HepG2 (cell line): ENCODE measurements around the gene ARHGAP33. TPM values are rescaled to one million over a fixed set of nuclear protein-coding genes. Genes with fewer than 3 reads are reported as not detected.

Experiments used
- ATF1 ChIP-seq: IDR thresholded peaks from 2 replicates; pipeline ENCODE4 v1.6.1; 2016; ENCODE audit warnings: mild to moderate bottlenecking, control low read depth
- CHCHD3 ChIP-seq: sonication (generic); formaldehyde crosslinking; IDR thresholded peaks from 2 replicates; pipeline ENCODE4 v1.8.0; 2022; ENCODE audit warnings: mild to moderate bottlenecking, missing genetic modification reagents, moderate library complexity
- HCFC1 ChIP-seq: fragments of 150-350 bp; IDR thresholded peaks from 2 replicates; pipeline ENCODE4 v1.6.1; 2014; ENCODE audit warnings: low read depth, low read length
- KMT2B ChIP-seq: IDR thresholded peaks from 2 replicates; pipeline ENCODE4 v1.6.1; 2016; ENCODE audit warnings: missing genetic modification reagents, missing compliant biosample characterization
- MED1 ChIP-seq: sonication (generic); formaldehyde crosslinking; IDR thresholded peaks from 2 replicates; pipeline ENCODE4 v1.4.0; 2020; ENCODE audit warnings: missing genetic modification reagents
- MYC ChIP-seq: sonication (generic); formaldehyde crosslinking; IDR thresholded peaks from 2 replicates; pipeline ENCODE4 v1.9.0; 2021; ENCODE audit warnings: missing genetic modification reagents, borderline replicate concordance
- ONECUT2 ChIP-seq: sonication (generic); formaldehyde crosslinking; IDR thresholded peaks from 2 replicates; pipeline ENCODE4 v1.4.0; 2020; ENCODE audit warnings: missing genetic modification reagents
- RAD21 ChIP-seq: fragments of 450-650 bp; formaldehyde crosslinking; IDR thresholded peaks from 2 replicates; pipeline ENCODE4 v1.5.0; 2020; ENCODE audit warnings: mild to moderate bottlenecking
- SMAD3 ChIP-seq: sonication (generic); formaldehyde crosslinking; IDR thresholded peaks from 2 replicates; pipeline ENCODE4 v1.4.0; 2020; ENCODE audit warnings: missing genetic modification reagents
- SP1 ChIP-seq, 2 experiments: fragments of 450-650 bp in 1 of 2; sonication (generic) in 1 of 2; formaldehyde crosslinking in 1 of 2; IDR thresholded peaks; 2 replicates each; pipeline versions ENCODE4 v1.4.0 to v1.6.1; 2016 to 2020; ENCODE audit warnings: missing genetic modification reagents in 1 of 2
- SP5 ChIP-seq: IDR thresholded peaks from 2 replicates; pipeline ENCODE4 v1.6.1; 2016; ENCODE audit warnings: low read depth, borderline replicate concordance
- SRSF1 ChIP-seq: fragments of 200-400 bp; formaldehyde crosslinking; optimal IDR thresholded peaks from 2 replicates; pipeline ENCODE3; 2017; ENCODE audit warnings: mild to moderate bottlenecking, low read depth, low read length, moderate library complexity
- ZBTB43 ChIP-seq: sonication (generic); formaldehyde crosslinking; conservative IDR thresholded peaks from 2 replicates; pipeline ENCODE4 v1.4.0; 2020; ENCODE audit warnings: missing genetic modification reagents
- ZFY ChIP-seq: sonication (generic); formaldehyde crosslinking; IDR thresholded peaks from 2 replicates; pipeline ENCODE4 v1.4.0; 2020; ENCODE audit warnings: missing genetic modification reagents
- ZNF510 ChIP-seq: sonication (generic); formaldehyde crosslinking; IDR thresholded peaks from 2 replicates; pipeline ENCODE4 v1.4.0; 2020; ENCODE audit warnings: low read depth, mild to moderate bottlenecking, missing genetic modification reagents
- ZNF550 ChIP-seq: sonication (generic); formaldehyde crosslinking; IDR thresholded peaks from 2 replicates; pipeline ENCODE4 v1.4.0; 2020; ENCODE audit warnings: mild to moderate bottlenecking, missing genetic modification reagents, borderline replicate concordance
- polyA plus RNA-seq, 8 experiments: library from polyadenylated mRNA; depleted of rRNA in 3 of 8; stranded (reverse) in 7 of 8; unstranded in 1 of 8; fragments of >200 nt; fragmentation: Illumina TruSeq in 4 of 8; extraction: Trizol in 4 of 8; gene quantifications; 2 replicates each; pipeline versions ENCODE4 v1.2.1 to v1.2.3, GENCODE V29; 2011 to 2016; ENCODE audit warnings: low read depth in 4 of 8, missing spikeins in 1 of 8, mixed read lengths in 1 of 8; ENCODE audit not compliant: insufficient read depth in 1 of 8
- total RNA-seq, 5 experiments: library from RNA; depleted of rRNA; stranded (reverse); fragments of >200 nt; fragmentation: Illumina TruSeq; extraction: Trizol; gene quantifications; 2 replicates each; pipeline ENCODE4 v1.2.3, GENCODE V29; 2016; ENCODE audit warnings: low read depth in 1 of 5
- TF ChIP-seq, protein P1 (sequence below): sonication (generic); formaldehyde crosslinking; IDR thresholded peaks from 2 replicates; pipeline ENCODE4 v1.4.0; 2020; ENCODE audit warnings: missing genetic modification reagents
- TF ChIP-seq, protein P2 (sequence below): sonication (generic); formaldehyde crosslinking; IDR thresholded peaks from 2 replicates; pipeline ENCODE4 v1.8.0; 2022; ENCODE audit warnings: missing genetic modification reagents, mild to moderate bottlenecking, inconsistent platforms, borderline replicate concordance
- TF ChIP-seq, protein P3 (sequence below): IDR thresholded peaks from 2 replicates; pipeline ENCODE4 v1.6.1; 2016
- TF ChIP-seq, protein P4 (sequence below): sonication (generic); formaldehyde crosslinking; IDR thresholded peaks from 2 replicates; pipeline ENCODE4 v1.5.1; 2020; ENCODE audit warnings: missing genetic modification reagents, mild to moderate bottlenecking, borderline replicate concordance

Gene ARHGAP33
- total and polyA plus RNA-seq, 2 of the 13 experiments (the other 11 are each of a cell fraction or from before 2014, with no cell fraction given): 1.3 to 2.7 TPM

DNA sequence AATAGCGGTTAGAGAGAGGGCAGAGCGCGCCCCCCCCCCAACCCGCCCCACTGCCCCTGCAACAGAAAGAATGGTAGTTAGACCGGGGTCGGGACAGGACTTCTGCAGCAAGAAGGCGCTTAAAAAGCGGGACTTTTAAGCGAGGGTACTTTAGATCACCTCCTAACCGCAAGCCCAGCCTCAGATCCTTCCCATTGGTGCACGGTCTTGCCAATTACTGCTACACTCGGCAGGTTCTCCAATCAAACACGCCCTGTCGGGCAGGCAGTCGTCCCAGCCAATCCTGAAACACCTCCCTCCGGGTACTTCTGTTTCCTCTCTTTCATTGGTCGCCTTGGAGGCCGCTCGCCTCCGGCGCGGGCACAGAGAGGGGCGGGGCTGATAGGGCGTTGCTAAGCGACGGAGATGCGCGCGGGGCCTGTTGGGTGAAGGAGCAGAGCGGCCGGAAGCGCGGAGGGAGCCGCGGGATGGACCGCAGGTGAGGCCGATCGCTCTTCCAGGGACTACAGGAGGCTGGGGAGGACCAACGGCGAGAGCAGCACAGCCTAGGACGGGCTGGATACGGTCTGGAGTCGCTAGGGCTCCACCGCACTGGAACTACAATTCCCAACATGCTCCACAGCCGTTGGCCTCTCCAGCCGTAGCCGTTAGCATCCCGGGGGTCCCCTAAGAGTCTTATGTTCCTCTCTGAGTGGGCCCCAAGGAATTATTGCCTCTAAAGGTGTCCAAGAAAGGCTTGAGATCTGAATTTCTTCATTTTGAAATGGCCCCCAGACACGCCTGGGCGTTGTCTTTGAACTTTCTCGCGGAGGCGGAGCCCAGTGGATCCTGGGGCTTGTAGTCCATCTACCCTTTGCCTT, 17.4 kb upstream of the ARHGAP33 start, which contains the start of gene PROSER3 (continued):
- peak; percentile 59; the same call in 1 of the 2 replicates for TF ChIP-seq SP5 (CRISPR knock-in tag)
- TF ChIP-seq SP1 (IDR thresholded peaks at IDR 0.05): no peak
- peak; percentile 72 for TF ChIP-seq SP1 (CRISPR knock-in tag; IDR thresholded peaks at IDR 0.05)
- TF ChIP-seq ZNF510: 0 out of 2 replicates have a peak, but pooled peaks have one; percentile 29
- TF ChIP-seq, protein P1, sequence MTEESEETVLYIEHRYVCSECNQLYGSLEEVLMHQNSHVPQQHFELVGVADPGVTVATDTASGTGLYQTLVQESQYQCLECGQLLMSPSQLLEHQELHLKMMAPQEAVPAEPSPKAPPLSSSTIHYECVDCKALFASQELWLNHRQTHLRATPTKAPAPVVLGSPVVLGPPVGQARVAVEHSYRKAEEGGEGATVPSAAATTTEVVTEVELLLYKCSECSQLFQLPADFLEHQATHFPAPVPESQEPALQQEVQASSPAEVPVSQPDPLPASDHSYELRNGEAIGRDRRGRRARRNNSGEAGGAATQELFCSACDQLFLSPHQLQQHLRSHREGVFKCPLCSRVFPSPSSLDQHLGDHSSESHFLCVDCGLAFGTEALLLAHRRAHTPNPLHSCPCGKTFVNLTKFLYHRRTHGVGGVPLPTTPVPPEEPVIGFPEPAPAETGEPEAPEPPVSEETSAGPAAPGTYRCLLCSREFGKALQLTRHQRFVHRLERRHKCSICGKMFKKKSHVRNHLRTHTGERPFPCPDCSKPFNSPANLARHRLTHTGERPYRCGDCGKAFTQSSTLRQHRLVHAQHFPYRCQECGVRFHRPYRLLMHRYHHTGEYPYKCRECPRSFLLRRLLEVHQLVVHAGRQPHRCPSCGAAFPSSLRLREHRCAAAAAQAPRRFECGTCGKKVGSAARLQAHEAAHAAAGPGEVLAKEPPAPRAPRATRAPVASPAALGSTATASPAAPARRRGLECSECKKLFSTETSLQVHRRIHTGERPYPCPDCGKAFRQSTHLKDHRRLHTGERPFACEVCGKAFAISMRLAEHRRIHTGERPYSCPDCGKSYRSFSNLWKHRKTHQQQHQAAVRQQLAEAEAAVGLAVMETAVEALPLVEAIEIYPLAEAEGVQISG: peak; percentile 77
- 0 out of 2 replicates have a peak, but pooled peaks have one; percentile 58 for TF ChIP-seq ZBTB43
- TF ChIP-seq SMAD3: peak; percentile 24; the same call in 1 of the 2 replicates
- TF ChIP-seq ZNF550 (CRISPR knock-in tag): no peak
- no peak for TF ChIP-seq KMT2B (CRISPR knock-in tag)
- no peak for TF ChIP-seq RAD21 (CRISPR knock-in tag)
- TF ChIP-seq, protein P2, sequence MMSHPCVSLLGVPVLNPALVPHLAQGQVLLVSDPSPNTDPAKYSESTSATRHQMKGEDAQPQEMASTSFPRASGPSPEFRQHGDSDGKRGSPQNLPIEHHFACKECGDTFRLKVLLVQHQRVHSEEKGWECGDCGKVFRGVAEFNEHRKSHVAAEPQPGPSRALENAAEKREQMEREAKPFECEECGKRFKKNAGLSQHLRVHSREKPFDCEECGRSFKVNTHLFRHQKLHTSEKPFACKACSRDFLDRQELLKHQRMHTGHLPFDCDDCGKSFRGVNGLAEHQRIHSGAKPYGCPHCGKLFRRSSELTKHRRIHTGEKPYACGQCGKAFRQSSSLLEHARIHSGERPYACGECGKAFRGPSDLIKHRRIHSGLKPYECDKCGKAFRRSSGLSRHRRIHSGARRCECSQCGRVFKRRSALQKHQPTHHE (CRISPR knock-in tag): peak; percentile 46; the same call in 1 of the 2 replicates
- TF ChIP-seq, protein P3, sequence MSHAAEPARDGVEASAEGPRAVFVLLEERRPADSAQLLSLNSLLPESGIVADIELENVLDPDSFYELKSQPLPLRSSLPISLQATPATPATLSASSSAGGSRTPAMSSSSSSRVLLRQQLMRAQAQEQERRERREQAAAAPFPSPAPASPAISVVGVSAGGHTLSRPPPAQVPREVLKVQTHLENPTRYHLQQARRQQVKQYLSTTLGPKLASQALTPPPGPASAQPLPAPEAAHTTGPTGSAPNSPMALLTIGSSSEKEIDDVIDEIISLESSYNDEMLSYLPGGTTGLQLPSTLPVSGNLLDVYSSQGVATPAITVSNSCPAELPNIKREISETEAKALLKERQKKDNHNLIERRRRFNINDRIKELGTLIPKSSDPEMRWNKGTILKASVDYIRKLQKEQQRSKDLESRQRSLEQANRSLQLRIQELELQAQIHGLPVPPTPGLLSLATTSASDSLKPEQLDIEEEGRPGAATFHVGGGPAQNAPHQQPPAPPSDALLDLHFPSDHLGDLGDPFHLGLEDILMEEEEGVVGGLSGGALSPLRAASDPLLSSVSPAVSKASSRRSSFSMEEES (CRISPR knock-in tag): peak; percentile 18; the same call in 1 of the 2 replicates
- TF ChIP-seq CHCHD3: no peak
- peak; percentile 85 for TF ChIP-seq ZFY (CRISPR knock-in tag)
- no peak for TF ChIP-seq ONECUT2 (CRISPR knock-in tag)
- TF ChIP-seq HCFC1: peak; percentile 74; the same call in 1 of the 2 replicates
- TF ChIP-seq ATF1 (CRISPR knock-in tag): peak; percentile 66
- peak; percentile 74 for TF ChIP-seq SRSF1
- TF ChIP-seq MED1 (CRISPR knock-in tag): peak; percentile 58
- peak; percentile 80 for TF ChIP-seq MYC (CRISPR knock-in tag)
- TF ChIP-seq, protein P4, sequence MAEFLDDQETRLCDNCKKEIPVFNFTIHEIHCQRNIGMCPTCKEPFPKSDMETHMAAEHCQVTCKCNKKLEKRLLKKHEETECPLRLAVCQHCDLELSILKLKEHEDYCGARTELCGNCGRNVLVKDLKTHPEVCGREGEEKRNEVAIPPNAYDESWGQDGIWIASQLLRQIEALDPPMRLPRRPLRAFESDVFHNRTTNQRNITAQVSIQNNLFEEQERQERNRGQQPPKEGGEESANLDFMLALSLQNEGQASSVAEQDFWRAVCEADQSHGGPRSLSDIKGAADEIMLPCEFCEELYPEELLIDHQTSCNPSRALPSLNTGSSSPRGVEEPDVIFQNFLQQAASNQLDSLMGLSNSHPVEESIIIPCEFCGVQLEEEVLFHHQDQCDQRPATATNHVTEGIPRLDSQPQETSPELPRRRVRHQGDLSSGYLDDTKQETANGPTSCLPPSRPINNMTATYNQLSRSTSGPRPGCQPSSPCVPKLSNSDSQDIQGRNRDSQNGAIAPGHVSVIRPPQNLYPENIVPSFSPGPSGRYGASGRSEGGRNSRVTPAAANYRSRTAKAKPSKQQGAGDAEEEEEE (CRISPR knock-in tag): 0 out of 2 replicates have a peak, but pooled peaks have one; percentile 43
